D721Med (cell line): Measurements from ENCODE around the gene GMDS.

Experiments used
- DNase-seq: peaks from one replicate; pipeline ENCODE4 v3.0.0; 2011; ENCODE audit warnings: low spot score; ENCODE audit not compliant: insufficient read length
- FAIRE-seq: peaks from 2 replicates; lab custom pipeline; 2011; peaks lifted over from hg19 to GRCh38; lab: Jason Lieb, UNC
- TF ChIP-seq, protein P1 (sequence below): IDR thresholded peaks from 2 replicates; pipeline ENCODE4 v1.5.1; 2012; ENCODE audit warnings: mild to moderate bottlenecking, control low read depth; ENCODE audit not compliant: insufficient read depth; ENCODE audit errors: missing control alignments

Gene GMDS

DNA sequence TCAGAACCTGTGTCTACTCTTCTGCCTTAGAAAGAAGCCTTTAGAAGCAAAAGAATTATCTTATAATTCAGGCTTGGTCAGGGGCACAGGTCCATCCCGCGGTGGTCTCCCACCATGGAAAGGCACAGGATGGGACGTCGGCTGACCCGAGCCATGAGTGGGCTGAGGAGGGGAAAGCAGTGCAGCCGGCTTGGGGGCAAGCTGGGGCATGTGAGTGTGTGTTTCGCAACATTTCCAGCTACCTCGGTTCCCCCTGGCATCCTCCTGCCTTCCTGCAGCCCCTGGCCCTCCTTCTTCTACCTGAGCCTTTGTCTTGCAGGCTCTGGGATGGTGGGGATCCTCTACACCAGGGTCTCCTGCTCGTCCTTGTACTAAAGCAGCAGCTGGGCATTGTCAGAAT is 664.8 kb downstream of the GMDS start:
- FAIRE-seq, result no peak
- TF ChIP-seq, protein P1, sequence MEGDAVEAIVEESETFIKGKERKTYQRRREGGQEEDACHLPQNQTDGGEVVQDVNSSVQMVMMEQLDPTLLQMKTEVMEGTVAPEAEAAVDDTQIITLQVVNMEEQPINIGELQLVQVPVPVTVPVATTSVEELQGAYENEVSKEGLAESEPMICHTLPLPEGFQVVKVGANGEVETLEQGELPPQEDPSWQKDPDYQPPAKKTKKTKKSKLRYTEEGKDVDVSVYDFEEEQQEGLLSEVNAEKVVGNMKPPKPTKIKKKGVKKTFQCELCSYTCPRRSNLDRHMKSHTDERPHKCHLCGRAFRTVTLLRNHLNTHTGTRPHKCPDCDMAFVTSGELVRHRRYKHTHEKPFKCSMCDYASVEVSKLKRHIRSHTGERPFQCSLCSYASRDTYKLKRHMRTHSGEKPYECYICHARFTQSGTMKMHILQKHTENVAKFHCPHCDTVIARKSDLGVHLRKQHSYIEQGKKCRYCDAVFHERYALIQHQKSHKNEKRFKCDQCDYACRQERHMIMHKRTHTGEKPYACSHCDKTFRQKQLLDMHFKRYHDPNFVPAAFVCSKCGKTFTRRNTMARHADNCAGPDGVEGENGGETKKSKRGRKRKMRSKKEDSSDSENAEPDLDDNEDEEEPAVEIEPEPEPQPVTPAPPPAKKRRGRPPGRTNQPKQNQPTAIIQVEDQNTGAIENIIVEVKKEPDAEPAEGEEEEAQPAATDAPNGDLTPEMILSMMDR, result no peak
- no peak for DNase-seq

DNA sequence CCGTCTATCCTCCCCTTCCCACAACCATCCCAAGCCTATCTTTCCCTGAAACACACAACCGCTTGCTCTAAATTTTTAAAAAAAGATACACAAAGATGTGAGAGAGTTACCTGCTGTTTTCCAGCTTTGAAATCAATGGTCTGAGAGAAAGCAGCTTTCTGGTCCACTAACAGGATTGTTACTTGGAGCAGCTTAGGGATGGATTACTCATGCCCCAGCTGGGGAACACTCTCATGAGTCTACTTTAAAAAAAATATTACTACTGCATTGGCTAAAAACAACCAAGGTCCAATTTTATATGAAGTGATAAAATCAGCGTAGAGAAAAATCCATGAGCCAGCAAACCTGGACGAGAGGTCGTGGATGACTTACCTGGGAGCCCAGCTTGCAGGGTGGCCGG is 665.3 kb downstream of the GMDS start:
- FAIRE-seq (no peak), DNase-seq (no peak)
- TF ChIP-seq, protein P1, result no peak

DNA sequence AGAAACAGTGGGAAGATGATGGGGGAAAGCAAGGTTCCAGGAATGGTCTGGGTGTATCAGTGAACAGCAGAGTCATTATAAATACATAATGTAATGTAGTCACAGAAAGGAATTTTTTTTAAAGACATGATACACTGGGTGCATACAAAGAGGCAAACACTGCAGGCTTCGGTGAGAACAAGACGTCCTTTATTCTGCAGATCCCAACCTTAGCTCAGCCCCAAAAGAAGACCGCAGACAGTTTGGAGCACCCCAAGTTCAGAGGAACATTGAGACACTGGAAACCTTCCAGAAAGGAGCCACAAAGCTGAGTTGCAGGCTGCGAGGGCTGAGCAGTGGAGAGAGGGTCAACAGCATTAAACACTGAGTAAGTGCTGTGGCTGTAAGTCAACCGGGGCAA is 666.3 kb downstream of the GMDS start:
- no peak for DNase-seq
- TF ChIP-seq, protein P1, result no peak
- no peak for FAIRE-seq

DNA sequence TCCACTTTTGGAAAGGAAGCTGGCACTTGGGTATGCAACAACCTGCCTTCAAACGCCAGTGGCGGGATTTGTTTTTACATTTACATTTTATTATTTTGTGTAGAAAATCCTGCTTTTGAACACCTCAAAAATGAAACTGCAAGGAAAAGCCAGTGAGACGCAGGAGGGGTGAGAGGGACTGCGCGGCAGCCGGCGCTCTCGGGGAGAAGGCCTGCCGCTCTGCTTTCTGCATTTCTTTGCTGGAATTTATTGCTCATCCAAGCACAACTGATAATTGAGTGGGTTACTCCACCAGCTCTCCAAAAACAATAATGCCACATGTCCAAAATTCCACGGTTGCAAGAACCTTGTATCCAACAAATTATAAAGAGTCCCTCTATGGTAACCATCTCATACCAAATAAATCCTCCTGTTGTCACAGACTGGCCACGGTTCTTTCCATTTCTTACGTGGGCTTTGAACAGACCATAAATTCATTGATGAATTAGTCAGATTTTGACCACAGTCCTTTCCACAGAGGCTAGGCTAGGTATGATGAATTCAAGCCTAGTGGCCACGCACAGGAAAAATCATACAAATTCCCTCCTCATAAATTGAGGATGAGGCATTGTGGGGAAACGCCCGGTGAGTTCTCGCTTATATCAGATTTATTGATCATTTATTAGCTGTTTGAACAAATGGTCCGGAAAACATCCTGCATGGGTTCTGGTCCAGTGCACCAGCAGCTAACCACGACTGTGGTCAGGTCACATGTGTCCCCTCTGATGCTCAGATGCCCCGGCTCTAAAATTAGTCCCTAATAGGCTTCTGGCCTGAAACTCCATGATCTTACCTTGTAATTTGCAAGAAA is 667.3 kb downstream of the GMDS start:
- TF ChIP-seq, protein P1, result no peak
- no peak for FAIRE-seq
- DNase-seq, result no peak

DNA sequence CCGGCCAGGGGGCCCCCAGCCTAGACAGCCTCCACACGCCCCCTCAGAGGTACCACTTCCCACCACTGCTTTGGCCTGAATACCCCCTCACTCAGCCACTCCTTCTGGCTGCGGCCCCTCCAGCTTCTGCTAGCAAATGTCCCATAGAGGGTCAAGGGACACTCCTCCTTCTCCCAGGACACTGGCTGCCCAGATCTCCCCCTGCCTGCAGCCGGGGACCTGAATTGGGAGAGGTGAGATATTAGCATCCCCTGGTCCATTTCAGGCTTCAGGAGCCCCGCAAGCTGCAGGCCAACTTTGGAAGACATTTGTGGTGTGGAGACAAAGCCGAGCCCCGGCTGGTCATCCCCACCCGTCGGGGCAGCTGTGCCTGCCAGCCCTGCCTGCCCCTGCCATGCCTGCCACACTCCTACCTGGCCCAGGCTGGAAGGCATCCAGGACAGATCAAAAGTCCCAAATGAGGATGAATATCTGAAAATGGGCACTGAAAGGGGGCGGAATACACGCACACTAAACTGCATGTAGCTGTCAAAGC is 668.2 kb downstream of the GMDS start:
- TF ChIP-seq, protein P1, result no peak
- DNase-seq, result no peak
- FAIRE-seq, result no peak

DNA sequence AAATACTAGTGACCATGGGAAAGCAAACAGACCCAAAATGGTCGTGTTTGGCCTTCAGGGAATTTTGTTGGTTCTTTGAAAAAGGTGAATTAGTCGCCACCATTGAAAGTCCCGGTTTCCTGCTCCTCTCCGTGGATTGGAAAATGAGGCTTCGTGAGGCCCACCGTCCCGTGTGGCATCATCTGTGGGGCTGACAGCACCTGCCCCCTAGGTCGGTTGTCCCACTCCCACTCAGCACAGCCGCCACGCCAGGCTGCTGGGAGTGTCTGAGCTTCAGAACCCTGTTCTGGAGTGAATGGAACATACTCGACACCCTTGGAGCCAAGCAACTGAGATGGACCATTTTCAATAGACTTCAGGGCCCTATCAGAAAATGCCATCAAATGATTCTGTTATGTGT is 668.7 kb downstream of the GMDS start:
- no peak for DNase-seq
- TF ChIP-seq, protein P1, result no peak
- no peak for FAIRE-seq

DNA sequence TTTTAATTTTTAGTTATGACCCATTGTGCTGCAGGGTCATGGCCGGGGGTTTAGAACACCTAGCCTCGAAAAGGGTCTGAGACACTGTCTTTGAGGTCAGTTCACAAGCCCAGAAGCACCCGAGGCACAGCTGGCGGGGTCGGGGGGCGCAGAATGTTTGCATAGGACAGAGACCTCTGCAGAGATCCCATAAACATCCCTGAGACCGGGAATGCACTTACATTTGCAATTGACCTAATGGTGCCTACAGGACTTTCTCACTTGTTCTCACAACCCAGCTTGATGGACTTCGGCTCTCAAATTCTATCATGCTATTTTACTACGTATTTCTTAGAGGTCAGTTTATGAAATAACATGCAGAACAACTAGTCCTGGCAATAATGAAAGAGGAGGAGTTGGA is 669.2 kb downstream of the GMDS start:
- no peak for DNase-seq
- TF ChIP-seq, protein P1, result no peak
- FAIRE-seq, result no peak
